ENCODE results near the gene PPP1R11. TPM values are rescaled to one million over a fixed set of nuclear protein-coding genes. Genes with fewer than 3 reads are reported as not detected.

The PPP1R11 gene
- total RNA-seq, 2 donors from 2014 or later = 18.9 to 34.3 TPM

DNA sequence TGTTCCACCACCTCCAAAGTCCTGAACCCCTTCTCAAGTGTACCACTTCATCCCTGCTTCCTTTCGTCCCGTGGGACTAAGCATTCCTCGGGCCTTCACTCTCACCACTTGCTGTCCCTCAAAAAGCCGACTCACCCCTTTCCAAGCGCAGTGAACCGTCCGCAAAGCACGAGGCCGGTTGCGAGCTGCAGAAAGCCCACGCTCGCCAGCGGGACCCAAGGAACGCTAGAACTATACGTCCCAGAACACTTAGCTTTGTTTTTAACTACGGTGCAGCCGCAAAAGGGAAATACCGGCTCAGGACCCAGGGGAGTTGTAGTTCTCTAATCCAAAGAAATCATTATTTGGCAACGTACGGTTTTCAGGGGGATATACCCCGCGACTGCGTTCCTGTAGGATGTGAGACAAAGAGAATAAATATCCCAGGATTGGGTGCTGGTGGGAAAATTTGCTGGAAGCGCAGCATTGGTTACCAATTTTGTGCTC, 6.3 kb upstream of the PPP1R11 start:
- intact Hi-C loops (cut with DNase I) = no loop called here
- peak overlapping the region; percentile 45 to 76 for H3K4me3 ChIP-seq
- 0% methylated on average over 21 to 24 of the region's 24 CpGs for whole genome bisulfite sequencing, 2 donors
- ATAC-seq (peak; percentile 4), DNase-seq (peak; percentile 16 to 34 (median 26))
- H3K4me1 ChIP-seq = peaks cover 21% of the 10 kb centered on the region
- H3K9me3 ChIP-seq = no peaks in the 10 kb centered on the region
- H3K27me3 ChIP-seq = no peaks in the 10 kb centered on the region
- H3K27ac ChIP-seq = peak overlapping the region; percentile 53 to 91 (median 86)
- H3K36me3 ChIP-seq (replicated peaks in 1 of 2; ENCODE audit: insufficient read depth in 1 of 2, low read depth in 2 of 2) = peaks cover 0 to 2% of the 10 kb centered on the region in 2 donors
- TF ChIP-seq POLR2A (IDR thresholded peaks at IDR 0.05) (no peak), CTCF (IDR thresholded peaks at IDR 0.05) (no peak)

DNA sequence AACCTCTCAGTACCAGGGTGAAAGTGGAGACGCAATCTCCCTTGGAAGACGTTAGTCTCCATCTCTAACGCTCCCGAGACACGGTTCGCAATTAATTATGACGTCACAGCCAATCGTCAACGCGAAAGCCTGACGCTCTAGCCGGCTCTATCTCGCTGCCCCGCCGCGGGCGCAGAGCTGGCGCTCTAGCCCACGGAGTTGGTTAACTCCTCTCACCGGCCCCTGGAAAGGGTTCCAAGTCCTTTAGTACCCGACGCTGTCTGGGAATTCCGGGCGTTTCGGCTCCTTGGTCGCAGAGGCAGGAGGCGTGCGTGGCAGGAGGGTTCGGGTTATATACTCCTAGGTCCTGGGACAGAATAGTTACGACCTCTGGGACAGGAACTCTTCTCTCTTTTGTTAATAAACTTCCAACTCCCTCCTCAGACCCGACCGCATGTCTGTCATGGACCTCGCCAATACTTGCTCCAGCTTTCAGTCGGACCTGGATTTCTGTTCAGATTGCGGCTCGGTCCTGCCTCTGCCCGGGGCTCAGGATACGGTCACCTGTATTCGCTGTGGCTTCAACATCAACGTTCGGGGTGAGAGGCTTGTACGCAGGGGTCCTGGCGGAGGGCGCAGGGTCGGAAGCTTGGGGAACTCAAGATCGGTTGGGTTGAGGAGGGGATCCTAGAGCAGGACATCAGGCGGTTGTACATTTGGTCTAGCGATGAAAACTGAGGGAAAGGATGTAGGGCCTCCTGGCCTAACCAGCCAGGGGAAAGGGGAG, 5.7 kb upstream of the PPP1R11 start, which contains the start of gene POLR1H:
Gene POLR1H (plus strand): TSS at position 174 of the 766 bp plus-strand sequence. CDS start 260 bp downstream, at position 434.
- peak within 1 kb of the TSS; percentile 45 to 76 for H3K4me3 ChIP-seq
- peak; percentile 92 to 95 (median 94) for DNase-seq
- intact Hi-C loops (cut with DNase I) = no loop called here
- H3K36me3 ChIP-seq (replicated peaks in 1 of 2; ENCODE audit: insufficient read depth in 1 of 2, low read depth in 2 of 2) = peaks cover 0 to 2% of the 10 kb centered on the region in 2 donors
- TF ChIP-seq CTCF (IDR thresholded peaks at IDR 0.05) (peak in 1 of 7 experiments; percentile 27), POLR2A (IDR thresholded peaks at IDR 0.05) (peak; percentile 70 to 96 (median 96))
- no peaks in the 10 kb centered on the region for H3K27me3 ChIP-seq
- peaks cover 28% of the 10 kb centered on the region for H3K4me1 ChIP-seq
- 0% methylated on average over 8 to 48 of the region's 48 CpGs for WGBS, 2 donors
- ATAC-seq = peak; percentile 99
- no peaks in the 10 kb centered on the region for H3K9me3 ChIP-seq
- H3K27ac ChIP-seq = peak within 1 kb of the TSS; percentile 60 to 91 (median 86)

GRCh38 chr6:30061858-30062458, 5.0 kb upstream of the PPP1R11 start:
- Histone ChIP-seq H3K36me3 (replicated peaks in 1 of 2; ENCODE audit: insufficient read depth in 1 of 2, low read depth in 2 of 2) (peaks cover 0 to 2% of the 10 kb centered on the region in 2 donors), H3K4me1 (peaks cover 28% of the 10 kb centered on the region), H3K4me3 (peak overlapping the region; percentile 45 to 76), H3K27me3 (no peaks in the 10 kb centered on the region), H3K9me3 (no peaks in the 10 kb centered on the region), H3K27ac (peak overlapping the region; percentile 60 to 91 (median 86))
- intact Hi-C loops (cut with DNase I) = no loop called here
- DNase-seq = peak; percentile 22 to 47 (median 26)
- TF ChIP-seq POLR2A (IDR thresholded peaks at IDR 0.05) = no peak
- no peak for TF ChIP-seq CTCF (IDR thresholded peaks at IDR 0.05)
- ATAC-seq = peak; percentile 8
- 20 to 23% methylated on average over 13 of the region's 13 CpGs for WGBS, 2 donors

GRCh38 chr6:30062471-30063178, 4.4 kb upstream of the PPP1R11 start:
- intact Hi-C loops (cut with DNase I) = no loop called here
- Histone ChIP-seq H3K27me3 (no peaks in the 10 kb centered on the region), H3K27ac (peak overlapping the region in 3 of 4 donors; percentile 84 to 91 (median 87)), H3K9me3 (no peaks in the 10 kb centered on the region), H3K36me3 (replicated peaks in 1 of 2; ENCODE audit: insufficient read depth in 1 of 2, low read depth in 2 of 2) (no peaks in the 10 kb centered on the region), H3K4me1 (peaks cover 31% of the 10 kb centered on the region), H3K4me3 (no peak overlapping the region)
- TF ChIP-seq CTCF (IDR thresholded peaks at IDR 0.05) = no peak
- DNase-seq (no peak), ATAC-seq (no peak)
- 93 to 95% methylated on average over 6 to 7 of the region's 7 CpGs for WGBS, 2 donors

All from body of pancreas (tissue), 4 donors.